ENCODE measurements around the gene ASCC1. TPM values are rescaled to one million over a fixed set of nuclear protein-coding genes. Genes with fewer than 3 reads are reported as not detected.

The ASCC1 gene, protein sequence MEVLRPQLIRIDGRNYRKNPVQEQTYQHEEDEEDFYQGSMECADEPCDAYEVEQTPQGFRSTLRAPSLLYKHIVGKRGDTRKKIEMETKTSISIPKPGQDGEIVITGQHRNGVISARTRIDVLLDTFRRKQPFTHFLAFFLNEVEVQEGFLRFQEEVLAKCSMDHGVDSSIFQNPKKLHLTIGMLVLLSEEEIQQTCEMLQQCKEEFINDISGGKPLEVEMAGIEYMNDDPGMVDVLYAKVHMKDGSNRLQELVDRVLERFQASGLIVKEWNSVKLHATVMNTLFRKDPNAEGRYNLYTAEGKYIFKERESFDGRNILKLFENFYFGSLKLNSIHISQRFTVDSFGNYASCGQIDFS
- 30.3 and 37.2 TPM in 2 replicates for total RNA-seq (2014; rRNA removed; shearing (Covaris generic))
- 13.5 and 13.7 TPM in 2 replicates for polyA plus RNA-seq (2016; fragmentation: Nextera tagmentation; extraction: Ambion mirVana)
- long read RNA-seq, transcript ASCC1-202 (10 exons, 2,002 nt): major isoform, 19 of 34 reads
- long read RNA-seq, partial matches to known transcripts: 1 of 34 reads
- long read RNA-seq, other reads (novel, unspliced or antisense): 14 of 34 reads

DNA sequence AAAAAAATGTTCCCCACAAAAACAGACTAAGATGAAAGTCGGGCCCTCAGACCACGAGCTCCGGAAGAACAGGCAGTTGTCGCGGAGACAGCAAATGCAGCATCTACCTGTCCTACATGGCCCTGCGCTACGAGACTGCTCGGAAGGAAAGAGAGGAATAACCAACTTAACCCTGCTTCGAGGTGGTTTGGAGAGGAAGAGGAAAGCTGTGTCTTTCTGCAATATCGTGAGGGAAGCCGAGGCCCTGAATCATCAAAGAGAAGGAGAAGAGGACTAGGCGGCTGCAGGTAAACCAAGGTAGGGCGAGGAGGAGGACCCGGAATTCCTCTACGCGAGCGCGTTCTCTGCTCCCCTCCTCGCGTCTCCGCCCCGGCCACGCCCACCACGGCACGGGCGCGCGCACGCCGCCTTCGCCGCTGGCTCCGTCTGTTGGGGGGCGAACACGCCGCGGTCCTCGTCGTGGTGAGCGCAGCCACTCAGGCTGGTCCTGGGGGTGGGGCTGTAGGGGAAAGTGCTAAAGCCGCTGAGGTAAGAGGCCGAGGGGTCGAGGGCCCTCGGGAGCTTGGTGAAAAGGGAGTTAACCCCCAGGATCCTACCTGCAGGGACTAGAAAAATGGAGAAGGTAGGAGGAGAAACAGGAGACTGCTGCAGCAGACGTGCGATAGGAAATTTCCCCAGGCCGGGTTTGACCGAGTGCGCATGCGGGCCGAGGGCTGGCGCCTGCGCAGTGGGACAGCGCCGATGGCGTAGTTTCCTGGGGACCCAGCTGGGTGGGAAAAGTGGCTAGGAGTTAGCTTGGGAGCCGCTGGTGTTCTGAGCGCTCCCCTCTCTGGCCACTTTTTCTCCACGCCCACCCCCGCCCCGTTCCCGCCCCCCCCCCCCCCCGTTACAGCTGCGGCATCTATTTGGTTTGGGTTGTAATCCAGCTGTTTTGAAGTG is at the start of gene ASCC1, which contains the start of gene ANAPC16:
TSS of gene ASCC1 (minus strand) at position 666 of the 939 bp plus-strand sequence. CDS start 2,978 bp downstream, outside the sequence.
TSS of gene ANAPC16 (plus strand) at position 402 of the 939 bp plus-strand sequence. CDS start 7,903 bp downstream, outside the sequence.
- Histone ChIP-seq H3K27ac (ENCODE audit: low read depth) (peak within 1 kb of the TSS; percentile 100), H3K36me3 (ENCODE audit: insufficient read depth) (no peaks in the 10 kb centered on the region), H3K27me3 (ENCODE audit: insufficient read depth) (no peaks in the 10 kb centered on the region), H4K20me1 (replicated peaks; ENCODE audit: insufficient read depth) (no peaks in the 10 kb centered on the region), H3K4me2 (peak within 1 kb of the TSS; percentile 78), H3K9me2 (ENCODE audit: insufficient read depth) (no peaks in the 10 kb centered on the region), H3F3A (replicated peaks; ENCODE audit: low read depth) (peaks cover 8% of the 10 kb centered on the region; the same call in 1 of the 2 replicates), H3K79me2 (replicated peaks; ENCODE audit: insufficient read depth) (peaks cover 60% of the 10 kb centered on the region), H2AFZ (0 out of 2 replicates have a peak within 1 kb of the TSS, but pooled peaks have one; percentile 64), H3K4me1 (ENCODE audit: insufficient read depth) (peaks cover 14% of the 10 kb centered on the region), H3K4me3 (peak within 1 kb of the TSS; percentile 66)
- ATAC-seq: peak; percentile 91
- Mint-ChIP-seq H3K9me3 (no peaks in the 10 kb centered on the region), H3K4me1 (peaks cover 8% of the 10 kb centered on the region), H3K27ac (peak within 1 kb of the TSS; percentile 100), H3K27me3 (ENCODE audit: insufficient read depth, low read depth, poor library complexity) (peaks cover 13% of the 10 kb centered on the region), H3K4me3 (peak within 1 kb of the TSS; percentile 96), H3K36me3 (ENCODE audit: low read depth) (peaks cover 8% of the 10 kb centered on the region)
- TF ChIP-seq POLR2AphosphoS5 (IDR thresholded peaks at IDR 0.05; ENCODE audit: low read depth) (peak; percentile 100), CREB1 (CRISPR knock-in tag; IDR thresholded peaks at IDR 0.05; ENCODE audit: low read depth) (0 out of 2 replicates have a peak, but pooled peaks have one; percentile 3)
- TF ChIP-seq, protein P1, sequence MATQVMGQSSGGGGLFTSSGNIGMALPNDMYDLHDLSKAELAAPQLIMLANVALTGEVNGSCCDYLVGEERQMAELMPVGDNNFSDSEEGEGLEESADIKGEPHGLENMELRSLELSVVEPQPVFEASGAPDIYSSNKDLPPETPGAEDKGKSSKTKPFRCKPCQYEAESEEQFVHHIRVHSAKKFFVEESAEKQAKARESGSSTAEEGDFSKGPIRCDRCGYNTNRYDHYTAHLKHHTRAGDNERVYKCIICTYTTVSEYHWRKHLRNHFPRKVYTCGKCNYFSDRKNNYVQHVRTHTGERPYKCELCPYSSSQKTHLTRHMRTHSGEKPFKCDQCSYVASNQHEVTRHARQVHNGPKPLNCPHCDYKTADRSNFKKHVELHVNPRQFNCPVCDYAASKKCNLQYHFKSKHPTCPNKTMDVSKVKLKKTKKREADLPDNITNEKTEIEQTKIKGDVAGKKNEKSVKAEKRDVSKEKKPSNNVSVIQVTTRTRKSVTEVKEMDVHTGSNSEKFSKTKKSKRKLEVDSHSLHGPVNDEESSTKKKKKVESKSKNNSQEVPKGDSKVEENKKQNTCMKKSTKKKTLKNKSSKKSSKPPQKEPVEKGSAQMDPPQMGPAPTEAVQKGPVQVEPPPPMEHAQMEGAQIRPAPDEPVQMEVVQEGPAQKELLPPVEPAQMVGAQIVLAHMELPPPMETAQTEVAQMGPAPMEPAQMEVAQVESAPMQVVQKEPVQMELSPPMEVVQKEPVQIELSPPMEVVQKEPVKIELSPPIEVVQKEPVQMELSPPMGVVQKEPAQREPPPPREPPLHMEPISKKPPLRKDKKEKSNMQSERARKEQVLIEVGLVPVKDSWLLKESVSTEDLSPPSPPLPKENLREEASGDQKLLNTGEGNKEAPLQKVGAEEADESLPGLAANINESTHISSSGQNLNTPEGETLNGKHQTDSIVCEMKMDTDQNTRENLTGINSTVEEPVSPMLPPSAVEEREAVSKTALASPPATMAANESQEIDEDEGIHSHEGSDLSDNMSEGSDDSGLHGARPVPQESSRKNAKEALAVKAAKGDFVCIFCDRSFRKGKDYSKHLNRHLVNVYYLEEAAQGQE (IDR thresholded peaks at IDR 0.05; ENCODE audit: unreplicated experiment): no peak
- peak; percentile 95 for DNase-seq (ENCODE audit: low spot score)

DNA sequence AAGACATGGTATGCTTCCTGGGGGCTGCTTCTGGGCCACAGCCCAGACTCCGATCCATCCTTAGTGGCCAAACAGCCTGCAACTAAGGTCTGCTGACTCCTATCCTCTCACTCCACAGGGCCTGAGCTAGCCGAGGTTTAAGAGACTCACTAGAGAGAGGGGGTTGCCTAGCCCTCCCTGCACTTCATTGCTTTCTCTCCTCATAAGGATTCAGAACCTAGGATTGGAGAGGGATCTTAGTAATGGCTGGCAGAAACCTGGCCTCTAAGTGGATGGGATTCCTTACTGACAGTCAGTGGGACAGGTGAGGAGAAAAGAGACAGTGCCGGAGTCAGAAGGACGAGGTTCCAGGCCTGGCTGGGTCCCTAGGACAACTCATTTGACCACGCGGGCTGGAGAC is 49.4 kb upstream of the ASCC1 start:
- Histone ChIP-seq H3K9me2 (ENCODE audit: insufficient read depth) (0 out of 2 replicates have a peak, but pooled peaks cover 2% of the 10 kb centered on the region), H3K27ac (ENCODE audit: low read depth) (no peak overlapping the region), H3K36me3 (ENCODE audit: insufficient read depth) (no peaks in the 10 kb centered on the region), H4K20me1 (replicated peaks; ENCODE audit: insufficient read depth) (no peaks in the 10 kb centered on the region), H3K4me3 (no peak overlapping the region), H3K4me1 (ENCODE audit: insufficient read depth) (peaks cover 28% of the 10 kb centered on the region), H3K27me3 (ENCODE audit: insufficient read depth) (no peaks in the 10 kb centered on the region), H3K4me2 (peak overlapping the region; percentile 43; the same call in 1 of the 2 replicates), H2AFZ (peak overlapping the region; percentile 87), H3K79me2 (replicated peaks; ENCODE audit: insufficient read depth) (no peaks in the 10 kb centered on the region), H3F3A (replicated peaks; ENCODE audit: low read depth) (peaks cover 24% of the 10 kb centered on the region)
- ATAC-seq: no peak; the same call in 2 of the 3 replicates
- H3K36me3 Mint-ChIP-seq (ENCODE audit: low read depth): peaks cover 3% of the 10 kb centered on the region; the same call in 1 of the 3 replicates
- H3K9me3 Mint-ChIP-seq: no peaks in the 10 kb centered on the region
- peaks cover 45% of the 10 kb centered on the region for H3K4me1 Mint-ChIP-seq
- H3K27me3 Mint-ChIP-seq (ENCODE audit: insufficient read depth, low read depth, poor library complexity): peaks cover 21% of the 10 kb centered on the region
- H3K27ac Mint-ChIP-seq: no peak overlapping the region
- H3K4me3 Mint-ChIP-seq: no peak overlapping the region
- DNase-seq (ENCODE audit: low spot score): peak; percentile 31
- TF ChIP-seq POLR2AphosphoS5 (IDR thresholded peaks at IDR 0.05; ENCODE audit: low read depth): no peak
- no peak for TF ChIP-seq ZNF114 (CRISPR knock-in tag; IDR thresholded peaks at IDR 0.05)
- no peak for TF ChIP-seq STAT1 (IDR thresholded peaks at IDR 0.05; ENCODE audit: unreplicated experiment)
- TF ChIP-seq, protein P2, sequence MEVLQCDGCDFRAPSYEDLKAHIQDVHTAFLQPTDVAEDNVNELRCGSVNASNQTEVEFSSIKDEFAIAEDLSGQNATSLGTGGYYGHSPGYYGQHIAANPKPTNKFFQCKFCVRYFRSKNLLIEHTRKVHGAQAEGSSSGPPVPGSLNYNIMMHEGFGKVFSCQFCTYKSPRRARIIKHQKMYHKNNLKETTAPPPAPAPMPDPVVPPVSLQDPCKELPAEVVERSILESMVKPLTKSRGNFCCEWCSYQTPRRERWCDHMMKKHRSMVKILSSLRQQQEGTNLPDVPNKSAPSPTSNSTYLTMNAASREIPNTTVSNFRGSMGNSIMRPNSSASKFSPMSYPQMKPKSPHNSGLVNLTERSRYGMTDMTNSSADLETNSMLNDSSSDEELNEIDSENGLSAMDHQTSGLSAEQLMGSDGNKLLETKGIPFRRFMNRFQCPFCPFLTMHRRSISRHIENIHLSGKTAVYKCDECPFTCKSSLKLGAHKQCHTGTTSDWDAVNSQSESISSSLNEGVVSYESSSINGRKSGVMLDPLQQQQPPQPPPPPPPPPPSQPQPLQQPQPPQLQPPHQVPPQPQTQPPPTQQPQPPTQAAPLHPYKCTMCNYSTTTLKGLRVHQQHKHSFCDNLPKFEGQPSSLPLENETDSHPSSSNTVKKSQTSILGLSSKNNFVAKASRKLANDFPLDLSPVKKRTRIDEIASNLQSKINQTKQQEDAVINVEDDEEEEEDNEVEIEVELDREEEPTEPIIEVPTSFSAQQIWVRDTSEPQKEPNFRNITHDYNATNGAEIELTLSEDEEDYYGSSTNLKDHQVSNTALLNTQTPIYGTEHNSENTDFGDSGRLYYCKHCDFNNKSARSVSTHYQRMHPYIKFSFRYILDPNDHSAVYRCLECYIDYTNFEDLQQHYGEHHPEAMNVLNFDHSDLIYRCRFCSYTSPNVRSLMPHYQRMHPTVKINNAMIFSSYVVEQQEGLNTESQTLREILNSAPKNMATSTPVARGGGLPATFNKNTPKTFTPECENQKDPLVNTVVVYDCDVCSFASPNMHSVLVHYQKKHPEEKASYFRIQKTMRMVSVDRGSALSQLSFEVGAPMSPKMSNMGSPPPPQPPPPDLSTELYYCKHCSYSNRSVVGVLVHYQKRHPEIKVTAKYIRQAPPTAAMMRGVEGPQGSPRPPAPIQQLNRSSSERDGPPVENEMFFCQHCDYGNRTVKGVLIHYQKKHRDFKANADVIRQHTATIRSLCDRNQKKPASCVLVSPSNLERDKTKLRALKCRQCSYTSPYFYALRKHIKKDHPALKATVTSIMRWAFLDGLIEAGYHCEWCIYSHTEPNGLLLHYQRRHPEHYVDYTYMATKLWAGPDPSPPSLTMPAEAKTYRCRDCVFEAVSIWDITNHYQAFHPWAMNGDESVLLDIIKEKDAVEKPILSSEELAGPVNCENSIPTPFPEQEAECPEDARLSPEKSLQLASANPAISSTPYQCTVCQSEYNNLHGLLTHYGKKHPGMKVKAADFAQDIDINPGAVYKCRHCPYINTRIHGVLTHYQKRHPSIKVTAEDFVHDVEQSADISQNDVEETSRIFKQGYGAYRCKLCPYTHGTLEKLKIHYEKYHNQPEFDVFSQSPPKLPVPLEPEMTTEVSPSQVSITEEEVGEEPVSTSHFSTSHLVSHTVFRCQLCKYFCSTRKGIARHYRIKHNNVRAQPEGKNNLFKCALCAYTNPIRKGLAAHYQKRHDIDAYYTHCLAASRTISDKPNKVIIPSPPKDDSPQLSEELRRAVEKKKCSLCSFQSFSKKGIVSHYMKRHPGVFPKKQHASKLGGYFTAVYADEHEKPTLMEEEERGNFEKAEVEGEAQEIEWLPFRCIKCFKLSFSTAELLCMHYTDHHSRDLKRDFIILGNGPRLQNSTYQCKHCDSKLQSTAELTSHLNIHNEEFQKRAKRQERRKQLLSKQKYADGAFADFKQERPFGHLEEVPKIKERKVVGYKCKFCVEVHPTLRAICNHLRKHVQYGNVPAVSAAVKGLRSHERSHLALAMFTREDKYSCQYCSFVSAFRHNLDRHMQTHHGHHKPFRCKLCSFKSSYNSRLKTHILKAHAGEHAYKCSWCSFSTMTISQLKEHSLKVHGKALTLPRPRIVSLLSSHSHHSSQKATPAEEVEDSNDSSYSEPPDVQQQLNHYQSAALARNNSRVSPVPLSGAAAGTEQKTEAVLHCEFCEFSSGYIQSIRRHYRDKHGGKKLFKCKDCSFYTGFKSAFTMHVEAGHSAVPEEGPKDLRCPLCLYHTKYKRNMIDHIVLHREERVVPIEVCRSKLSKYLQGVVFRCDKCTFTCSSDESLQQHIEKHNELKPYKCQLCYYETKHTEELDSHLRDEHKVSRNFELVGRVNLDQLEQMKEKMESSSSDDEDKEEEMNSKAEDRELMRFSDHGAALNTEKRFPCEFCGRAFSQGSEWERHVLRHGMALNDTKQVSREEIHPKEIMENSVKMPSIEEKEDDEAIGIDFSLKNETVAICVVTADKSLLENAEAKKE (CRISPR knock-in tag; IDR thresholded peaks at IDR 0.05): no peak

Measured in GM23338 (cell line).